Prostate gland (tissue), 2 donors: ENCODE data around the gene KRT76. TPM values are rescaled to one million over a fixed set of nuclear protein-coding genes. Genes with fewer than 3 reads are reported as not detected.
"Not testable (repeated sequence)": the region's sequence is repeated elsewhere in the genome, so short reads cannot be mapped to it uniquely, and the experiment has no call there.

Experiments
- DNase-seq: peaks from one replicate; pipeline ENCODE4 v3.0.0-alpha.2; 2019; ENCODE audit warnings: low spot score
- H3K27ac ChIP-seq, 2 donors: fragments of 200-600 bp; sonication (generic); 2 replicates each; pipeline ENCODE4 v1.5.1; 2017 to 2019
- H3K27me3 ChIP-seq: fragments of 200-600 bp; sonication (generic); replicated peaks from 2 replicates; pipeline ENCODE4 v1.5.1; 2019; ENCODE audit not compliant: insufficient read depth
- H3K36me3 ChIP-seq, 2 donors: fragments of 200-600 bp; sonication (generic); 1 replicate in 1 of 2; 2 replicates in 1 of 2; pipeline versions ENCODE4 v1.5.1 to v1.8.1; 2017 to 2019
- H3K4me1 ChIP-seq: fragments of 200-600 bp; sonication (generic); replicated peaks from 2 replicates; pipeline ENCODE4 v1.5.1; 2019
- H3K4me3 ChIP-seq, 2 donors: fragments of 200-600 bp; sonication (generic); 2 replicates each; pipeline ENCODE4 v1.5.1; 2017 to 2019
- H3K9me3 ChIP-seq: fragments of 200-600 bp; sonication (generic); 2 replicates; pipeline ENCODE4 v1.5.1; 2017
- POLR2A ChIP-seq: fragments of 450-650 bp; IDR thresholded peaks from one replicate; pipeline ENCODE4 v1.6.1; 2016; ENCODE audit warnings: antibody characterized with exemption, mild to moderate bottlenecking
- POLR2AphosphoS5 ChIP-seq: sonication (generic); formaldehyde crosslinking; IDR thresholded peaks from one replicate; pipeline ENCODE4 v1.6.1; 2017; ENCODE audit warnings: antibody characterized with exemption
- WGBS: methylation state at CpG from one replicate; pipeline ENCODE4 v1.1.5; 2018; 5-methylcytosine and 5-hydroxymethylcytosine counted together
- intact Hi-C: fragments of 100-400 bp; cut with DNase I; formaldehyde crosslinking; loops from one replicate; pipeline ENCODE4 v1.14.2; 2022
- total RNA-seq, 2 donors: library from RNA; depleted of rRNA; stranded (reverse); fragments of >200 nt; gene quantifications; one replicate each; pipeline ENCODE4 v1.1.0, GENCODE V29; 2016
- TF ChIP-seq, protein P1 (sequence below), 4 experiments: fragments of 200-600 bp in 2 of 4; fragments of 450-650 bp in 2 of 4; sonication (generic) in 2 of 4; IDR thresholded peaks; 1 replicate in 3 of 4; 2 replicates in 1 of 4; pipeline ENCODE4 v1.5.1; 2016 to 2019; ENCODE audit warnings: antibody characterized with exemption in 4 of 4, mild to moderate bottlenecking in 2 of 4, moderate library complexity in 2 of 4

KRT76 gene
- total RNA-seq, 2 donors from 2014 or later, result not detected

DNA sequence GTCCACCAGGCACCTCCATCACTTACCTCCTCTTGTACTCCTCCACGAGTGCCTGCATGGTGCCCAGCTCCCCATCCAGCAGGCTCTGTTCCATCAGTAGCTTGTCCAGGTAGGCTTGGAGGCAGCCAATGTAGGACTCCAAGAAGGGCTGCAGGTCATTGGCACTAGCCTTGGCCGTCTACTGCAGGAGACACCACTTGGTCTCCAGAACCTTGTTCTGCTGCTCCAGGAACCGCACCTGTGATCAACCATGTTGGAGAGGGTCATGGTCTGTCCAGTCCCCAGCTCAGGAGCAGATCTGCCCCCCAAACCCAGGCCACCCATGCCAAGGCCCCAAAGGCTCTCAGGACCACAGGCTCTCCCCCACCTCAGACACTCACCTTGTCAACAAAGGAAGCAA, 23.9 kb downstream of the KRT76 start:
- no peaks in the 10 kb centered on the region for H3K27me3 ChIP-seq
- no peaks in the 10 kb centered on the region for H3K4me1 ChIP-seq
- H3K36me3 ChIP-seq, result no peaks in the 10 kb centered on the region
- intact Hi-C loops, result no loop called here
- no peak for TF ChIP-seq POLR2A
- TF ChIP-seq POLR2AphosphoS5, result no peak
- TF ChIP-seq, protein P1, sequence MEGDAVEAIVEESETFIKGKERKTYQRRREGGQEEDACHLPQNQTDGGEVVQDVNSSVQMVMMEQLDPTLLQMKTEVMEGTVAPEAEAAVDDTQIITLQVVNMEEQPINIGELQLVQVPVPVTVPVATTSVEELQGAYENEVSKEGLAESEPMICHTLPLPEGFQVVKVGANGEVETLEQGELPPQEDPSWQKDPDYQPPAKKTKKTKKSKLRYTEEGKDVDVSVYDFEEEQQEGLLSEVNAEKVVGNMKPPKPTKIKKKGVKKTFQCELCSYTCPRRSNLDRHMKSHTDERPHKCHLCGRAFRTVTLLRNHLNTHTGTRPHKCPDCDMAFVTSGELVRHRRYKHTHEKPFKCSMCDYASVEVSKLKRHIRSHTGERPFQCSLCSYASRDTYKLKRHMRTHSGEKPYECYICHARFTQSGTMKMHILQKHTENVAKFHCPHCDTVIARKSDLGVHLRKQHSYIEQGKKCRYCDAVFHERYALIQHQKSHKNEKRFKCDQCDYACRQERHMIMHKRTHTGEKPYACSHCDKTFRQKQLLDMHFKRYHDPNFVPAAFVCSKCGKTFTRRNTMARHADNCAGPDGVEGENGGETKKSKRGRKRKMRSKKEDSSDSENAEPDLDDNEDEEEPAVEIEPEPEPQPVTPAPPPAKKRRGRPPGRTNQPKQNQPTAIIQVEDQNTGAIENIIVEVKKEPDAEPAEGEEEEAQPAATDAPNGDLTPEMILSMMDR (IDR thresholded peaks at IDR 0.05), result no peak
- no peak for DNase-seq
- H3K27ac ChIP-seq, result no peak overlapping the region
- H3K4me3 ChIP-seq, result no peak overlapping the region
- WGBS, result 88% methylated on average over 3 of the region's 3 CpGs
- H3K9me3 ChIP-seq, result no peaks in the 10 kb centered on the region

DNA sequence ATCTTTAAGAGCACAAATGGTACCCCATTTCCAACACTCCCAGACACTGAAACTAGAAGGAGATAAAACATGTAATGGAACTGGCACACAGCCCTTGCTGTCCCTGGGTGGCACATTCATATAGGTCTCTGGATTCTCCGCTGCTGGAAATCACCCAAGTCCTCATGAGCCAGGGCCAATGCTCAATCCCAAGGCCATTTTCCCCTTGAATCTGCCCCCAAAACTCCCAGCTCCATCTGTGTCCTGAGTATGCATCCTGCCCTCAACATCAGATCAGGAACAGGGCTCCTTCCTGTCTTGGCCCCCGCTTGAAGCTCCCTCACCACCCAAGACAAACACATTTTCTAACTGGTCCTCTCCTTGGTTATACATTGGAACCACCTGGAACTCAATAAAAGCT, 24.6 kb downstream of the KRT76 start:
- DNase-seq, result no peak
- intact Hi-C loops, result no loop called here
- no peaks in the 10 kb centered on the region for H3K4me1 ChIP-seq
- no peaks in the 10 kb centered on the region for H3K36me3 ChIP-seq
- no peak overlapping the region for H3K4me3 ChIP-seq
- 81% methylated on average over 2 of the region's 2 CpGs for WGBS
- H3K27ac ChIP-seq, result no peak overlapping the region
- no peaks in the 10 kb centered on the region for H3K27me3 ChIP-seq
- TF ChIP-seq, protein P1 (IDR thresholded peaks at IDR 0.05), result no peak
- TF ChIP-seq POLR2A, result no peak
- TF ChIP-seq POLR2AphosphoS5, result no peak
- H3K9me3 ChIP-seq, result no peaks in the 10 kb centered on the region

DNA sequence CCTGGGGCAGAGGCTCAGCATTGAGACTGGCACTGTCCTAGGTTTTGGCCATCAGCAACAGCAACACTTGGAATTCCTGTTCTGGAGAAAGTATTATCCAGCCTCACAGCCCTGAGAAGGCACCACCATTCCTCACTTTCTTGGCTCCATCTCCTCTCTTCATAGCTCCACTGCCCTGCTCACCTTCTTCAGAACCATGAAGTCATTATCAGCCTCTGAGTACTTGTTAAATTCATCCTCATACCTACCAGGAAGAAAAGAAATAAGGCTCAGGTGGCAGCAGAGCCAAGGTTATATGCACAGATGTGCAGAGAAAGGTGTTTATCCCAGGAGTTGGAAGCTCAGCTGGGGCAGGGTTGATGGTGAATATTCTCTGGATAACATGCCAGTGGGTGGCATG, 25.4 kb downstream of the KRT76 start:
- no peaks in the 10 kb centered on the region for H3K9me3 ChIP-seq
- no peaks in the 10 kb centered on the region for H3K36me3 ChIP-seq
- DNase-seq, result no peak
- no peak overlapping the region for H3K27ac ChIP-seq
- no peak overlapping the region for H3K4me3 ChIP-seq
- H3K27me3 ChIP-seq, result no peaks in the 10 kb centered on the region
- intact Hi-C loops, result no loop called here
- no peaks in the 10 kb centered on the region for H3K4me1 ChIP-seq
- TF ChIP-seq, protein P1 (IDR thresholded peaks at IDR 0.05), result no peak
- TF ChIP-seq POLR2A, result no peak
- TF ChIP-seq POLR2AphosphoS5, result no peak

DNA sequence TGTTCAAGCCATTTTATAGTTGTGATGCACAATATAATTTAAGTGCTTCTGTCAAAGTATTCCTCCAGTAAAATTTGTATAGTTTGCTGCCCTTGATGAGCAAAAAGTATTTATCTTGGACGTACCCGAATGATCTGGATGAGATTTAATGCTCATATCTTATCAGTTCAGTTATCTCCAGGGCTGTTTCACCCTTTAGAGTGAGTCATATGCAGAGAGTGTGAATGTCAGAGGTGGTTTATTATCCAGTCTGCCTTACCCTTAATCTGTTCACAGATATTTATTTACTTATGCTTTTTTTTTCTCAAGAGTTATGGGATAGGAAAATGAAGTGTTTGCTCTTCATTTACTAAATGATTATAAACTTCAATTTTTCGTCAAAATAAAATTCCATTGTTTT, 26.6 kb downstream of the KRT76 start:
- H3K27ac ChIP-seq, H3K4me3 ChIP-seq, intact Hi-C loops, H3K9me3 ChIP-seq, H3K36me3 ChIP-seq, DNase-seq, H3K27me3 ChIP-seq, H3K4me1 ChIP-seq: not testable (repeated sequence)
- 15% methylated on average over 3 of the region's 3 CpGs for WGBS

DNA sequence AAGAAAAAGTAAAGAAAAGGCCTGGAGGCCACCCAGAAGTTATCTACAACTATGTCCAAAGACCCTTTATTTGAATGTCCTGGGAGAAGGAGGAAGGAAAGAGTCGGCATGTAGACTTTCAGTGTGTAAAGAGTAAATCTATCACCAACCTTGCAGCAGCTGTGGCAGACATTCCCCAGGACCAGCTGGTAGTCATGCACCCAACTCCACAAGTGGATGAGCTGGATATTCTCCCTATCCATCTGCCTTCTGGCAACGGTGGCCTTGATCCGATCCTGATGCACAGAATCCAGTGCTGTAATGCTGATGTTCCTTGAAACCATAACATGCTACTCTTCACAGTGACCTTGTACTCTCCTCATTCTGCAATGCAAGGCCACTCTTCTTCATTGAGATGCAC, 27.3 kb downstream of the KRT76 start:
- TF ChIP-seq, protein P1 (IDR thresholded peaks at IDR 0.05), result no peak
- TF ChIP-seq POLR2A, result no peak
- TF ChIP-seq POLR2AphosphoS5, result no peak
- intact Hi-C loops, result no loop called here
- Histone ChIP-seq H3K4me1 (no peaks in the 10 kb centered on the region), H3K27ac (no peak overlapping the region), H3K36me3 (no peaks in the 10 kb centered on the region), H3K9me3 (no peaks in the 10 kb centered on the region), H3K4me3 (no peak overlapping the region), H3K27me3 (no peaks in the 10 kb centered on the region)
- DNase-seq, result no peak
- 85% methylated on average over 3 of the region's 3 CpGs for WGBS

DNA sequence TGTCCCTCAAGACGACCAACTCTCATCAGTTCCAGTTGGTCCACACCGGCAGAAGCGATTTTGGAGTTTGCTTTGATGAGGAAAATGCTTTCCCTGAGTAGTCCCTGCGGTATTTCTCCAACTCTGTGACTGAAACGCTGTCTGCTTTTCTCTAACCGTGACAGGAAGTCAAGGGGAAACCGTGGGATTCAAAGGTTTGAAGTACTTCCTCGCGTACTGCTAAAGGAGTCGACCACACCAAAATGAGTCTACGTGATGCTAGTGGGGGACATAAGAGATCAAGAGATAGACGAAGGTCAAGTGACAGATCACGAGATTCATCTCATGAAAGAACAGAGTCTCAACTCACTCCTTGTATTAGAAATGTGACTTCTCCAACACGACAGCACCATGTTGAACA, 28.6 kb downstream of the KRT76 start:
- Histone ChIP-seq H3K27me3 (no peaks in the 10 kb centered on the region), H3K4me3 (no peak overlapping the region), H3K9me3 (no peaks in the 10 kb centered on the region), H3K4me1 (no peaks in the 10 kb centered on the region), H3K27ac (no peak overlapping the region), H3K36me3 (no peaks in the 10 kb centered on the region)
- intact Hi-C loops, result no loop called here
- WGBS, result 80% methylated on average over 14 of the region's 14 CpGs
- TF ChIP-seq POLR2A (no peak), POLR2AphosphoS5 (no peak)
- TF ChIP-seq, protein P1 (IDR thresholded peaks at IDR 0.05), result no peak
- DNase-seq, result no peak
